Measurements from ENCODE around the gene B3GNT3.
A peak's percentile ranks its signal among the peaks of the same experiment; 100 is the strongest.

Gene B3GNT3

DNA sequence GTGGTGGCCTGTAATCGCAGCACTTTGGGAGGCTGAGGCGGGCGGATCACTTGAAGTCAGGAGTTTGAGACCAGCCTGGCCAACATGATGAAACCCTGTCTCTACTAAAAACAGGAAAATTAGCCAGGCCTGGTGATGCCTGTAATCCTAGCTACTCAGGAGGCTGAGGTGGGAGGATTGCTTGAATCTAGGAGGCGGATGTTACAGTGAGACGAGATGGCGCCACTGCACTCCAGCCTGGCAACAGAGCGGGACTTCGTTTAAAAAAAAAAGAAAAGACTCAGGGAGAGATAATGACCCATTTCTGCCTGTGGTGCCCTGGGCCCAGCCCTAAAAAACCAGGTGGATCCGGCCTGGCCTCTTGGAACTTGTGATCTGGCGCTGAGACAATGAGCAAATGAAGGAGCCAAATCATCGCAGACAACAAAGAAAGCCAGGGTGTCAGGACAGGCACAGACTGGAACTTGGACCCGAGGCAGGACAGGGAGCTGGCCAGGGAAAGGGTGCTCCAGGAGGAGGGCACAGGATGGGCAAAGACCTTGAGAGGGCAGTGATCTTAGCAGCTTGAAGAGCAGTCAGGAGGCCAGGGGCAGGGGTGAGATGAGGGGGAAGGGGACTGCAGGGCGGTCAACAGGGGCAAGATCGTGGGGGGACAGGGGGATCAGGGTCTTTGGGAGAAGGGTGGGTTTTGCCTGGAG, 53.8 kb downstream of the B3GNT3 start:
- TF ChIP-seq, protein P1, sequence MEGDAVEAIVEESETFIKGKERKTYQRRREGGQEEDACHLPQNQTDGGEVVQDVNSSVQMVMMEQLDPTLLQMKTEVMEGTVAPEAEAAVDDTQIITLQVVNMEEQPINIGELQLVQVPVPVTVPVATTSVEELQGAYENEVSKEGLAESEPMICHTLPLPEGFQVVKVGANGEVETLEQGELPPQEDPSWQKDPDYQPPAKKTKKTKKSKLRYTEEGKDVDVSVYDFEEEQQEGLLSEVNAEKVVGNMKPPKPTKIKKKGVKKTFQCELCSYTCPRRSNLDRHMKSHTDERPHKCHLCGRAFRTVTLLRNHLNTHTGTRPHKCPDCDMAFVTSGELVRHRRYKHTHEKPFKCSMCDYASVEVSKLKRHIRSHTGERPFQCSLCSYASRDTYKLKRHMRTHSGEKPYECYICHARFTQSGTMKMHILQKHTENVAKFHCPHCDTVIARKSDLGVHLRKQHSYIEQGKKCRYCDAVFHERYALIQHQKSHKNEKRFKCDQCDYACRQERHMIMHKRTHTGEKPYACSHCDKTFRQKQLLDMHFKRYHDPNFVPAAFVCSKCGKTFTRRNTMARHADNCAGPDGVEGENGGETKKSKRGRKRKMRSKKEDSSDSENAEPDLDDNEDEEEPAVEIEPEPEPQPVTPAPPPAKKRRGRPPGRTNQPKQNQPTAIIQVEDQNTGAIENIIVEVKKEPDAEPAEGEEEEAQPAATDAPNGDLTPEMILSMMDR (conservative IDR thresholded peaks at IDR 0.05): no peak
- no peak overlapping the region for H3K27ac ChIP-seq

DNA sequence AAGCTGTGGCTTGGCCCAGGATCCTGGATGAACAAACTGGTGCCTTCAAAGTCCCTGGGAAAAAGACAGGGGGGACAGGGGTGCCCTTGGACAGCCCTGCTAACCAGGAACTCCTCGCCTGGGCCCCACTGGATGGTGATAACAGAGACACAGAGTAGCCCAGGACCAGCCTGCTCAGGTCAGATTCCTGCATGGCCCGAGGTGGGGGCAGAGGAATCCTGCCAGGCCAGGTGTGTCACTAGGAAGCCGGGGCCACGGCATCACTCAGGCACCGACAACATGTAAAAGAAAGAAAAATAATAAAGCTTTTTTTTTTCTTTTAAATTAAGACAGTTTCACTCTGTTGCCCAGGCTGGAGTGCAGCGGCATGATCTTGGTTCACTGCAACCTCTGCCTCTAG, 59.1 kb downstream of the B3GNT3 start:
- TF ChIP-seq, protein P1 (conservative IDR thresholded peaks at IDR 0.05): no peak
- H3K27ac ChIP-seq: no peak overlapping the region

DNA sequence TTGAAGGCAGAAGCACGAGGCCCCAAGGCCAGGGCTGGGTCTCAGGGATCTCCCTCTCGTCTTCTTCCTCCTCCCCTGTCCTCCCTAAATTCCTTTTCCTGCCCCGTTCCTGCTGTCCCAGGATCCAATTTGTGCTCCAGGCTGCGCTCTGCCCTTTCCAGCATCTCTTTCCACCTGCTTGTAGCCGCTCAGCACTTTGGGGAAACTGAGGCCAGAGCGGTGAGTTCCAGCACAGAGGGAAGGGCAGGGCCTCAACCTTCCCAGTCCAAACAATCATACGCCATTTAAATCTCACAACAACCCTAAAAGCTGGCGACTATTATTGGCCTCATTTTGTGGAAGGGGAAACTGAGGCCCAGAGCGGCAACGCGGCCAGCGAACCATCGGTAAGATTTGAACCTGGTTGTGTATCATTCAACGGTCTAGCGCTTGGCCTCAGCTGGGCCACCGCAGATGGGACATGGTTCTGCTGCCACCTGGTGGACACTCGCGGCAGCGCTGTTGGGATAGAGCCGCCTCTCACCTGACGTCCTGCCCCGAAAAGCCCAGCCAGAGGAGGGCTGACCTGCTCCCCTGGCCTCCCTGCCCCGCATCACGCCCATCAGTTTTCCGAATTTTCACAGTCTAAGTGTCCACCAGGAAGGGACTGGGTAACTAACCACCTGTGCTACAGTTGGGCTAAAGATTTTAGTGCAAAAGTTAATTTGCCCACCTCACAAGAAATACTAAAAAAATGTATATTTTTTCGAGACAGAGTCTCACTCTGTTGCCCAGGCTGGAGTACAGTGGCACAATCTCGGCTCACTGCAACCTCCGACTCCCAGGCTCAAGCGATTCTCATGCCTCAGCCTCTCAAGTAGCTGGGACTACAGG, 60.6 kb downstream of the B3GNT3 start:
- TF ChIP-seq, protein P1 (conservative IDR thresholded peaks at IDR 0.05): peak; percentile 99
- no peak overlapping the region for H3K27ac ChIP-seq

DNA sequence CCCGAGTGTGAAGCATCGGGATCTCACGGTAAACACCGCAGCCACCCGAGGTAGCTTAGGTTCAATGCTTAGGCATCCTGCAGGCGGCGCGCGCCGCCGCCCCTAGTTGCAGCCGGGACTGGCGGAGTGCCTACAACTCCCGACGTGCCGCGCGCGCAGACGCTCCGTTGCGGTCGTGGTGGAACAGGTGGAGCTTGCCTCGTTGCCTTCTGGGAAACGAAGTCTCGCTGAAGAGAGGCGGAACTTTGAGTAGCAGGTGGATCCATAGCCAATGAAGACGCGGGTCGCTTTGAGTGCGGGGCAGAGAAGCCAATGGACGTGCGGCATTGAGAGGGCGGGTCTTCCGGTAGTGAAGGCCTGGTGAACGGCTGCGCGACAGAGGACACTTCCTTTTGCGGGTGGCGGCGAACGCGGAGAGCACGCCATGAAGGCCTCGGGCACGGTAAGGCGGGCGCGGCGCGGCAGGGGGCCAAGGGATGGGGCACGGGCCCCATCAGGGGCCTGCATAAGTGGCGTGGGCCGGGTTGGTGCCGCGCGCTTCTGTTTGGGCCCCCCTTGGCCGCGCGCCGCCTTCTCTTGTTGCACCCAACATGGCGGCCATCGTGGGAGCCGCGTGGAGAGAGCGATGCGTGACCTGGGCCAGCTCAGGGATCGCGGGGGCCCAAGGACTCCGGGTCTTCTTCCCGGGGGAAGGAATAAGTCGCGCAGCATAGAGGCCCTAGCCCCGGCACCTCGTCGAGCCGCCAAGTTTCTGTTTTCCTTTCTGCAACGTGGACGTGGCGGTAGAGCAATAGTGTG, 64.8 kb downstream of the B3GNT3 start, which contains the start of gene RPL18A:
TSS of gene RPL18A (plus strand) at position 378 of the 798 bp plus-strand sequence. CDS start at position 425, 47 bp downstream.
- H3K27ac ChIP-seq: peak within 1 kb of the TSS; percentile 98
- TF ChIP-seq, protein P1 (conservative IDR thresholded peaks at IDR 0.05): peak; percentile 97

DNA sequence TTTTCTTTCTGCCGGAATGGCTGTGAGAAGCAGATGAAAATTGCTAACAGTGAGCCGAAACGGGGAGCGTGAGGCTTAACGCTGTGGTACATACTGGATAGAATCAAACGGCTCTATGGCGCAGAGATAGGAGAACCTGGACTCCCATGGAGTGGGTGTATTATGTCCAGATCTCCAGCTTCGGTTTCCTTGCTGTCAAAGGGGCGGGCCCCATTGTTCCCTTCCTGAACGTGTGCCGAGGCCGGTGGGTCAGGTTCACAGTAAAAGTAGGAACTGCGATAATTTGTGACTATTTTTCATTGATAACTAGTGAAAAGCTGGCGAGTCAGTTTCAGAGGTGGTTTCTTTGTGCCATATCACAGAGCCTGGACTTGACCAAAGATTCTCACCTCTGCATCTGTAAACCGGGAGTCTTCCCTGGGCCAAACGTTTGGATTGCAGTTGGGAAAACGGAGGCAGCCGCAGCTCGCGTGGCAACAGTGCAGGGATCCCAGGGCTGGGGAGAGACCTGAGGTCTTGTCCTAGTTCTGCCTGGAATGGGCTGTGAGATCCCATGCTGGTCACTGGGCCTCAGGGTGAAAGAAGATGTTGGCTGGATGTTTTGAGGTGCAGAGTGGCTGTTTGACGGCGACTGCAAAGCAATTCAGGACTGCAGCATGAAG, 65.5 kb downstream of the B3GNT3 start:
- peak overlapping the region; percentile 98 for H3K27ac ChIP-seq
- TF ChIP-seq, protein P1 (conservative IDR thresholded peaks at IDR 0.05): no peak

DNA sequence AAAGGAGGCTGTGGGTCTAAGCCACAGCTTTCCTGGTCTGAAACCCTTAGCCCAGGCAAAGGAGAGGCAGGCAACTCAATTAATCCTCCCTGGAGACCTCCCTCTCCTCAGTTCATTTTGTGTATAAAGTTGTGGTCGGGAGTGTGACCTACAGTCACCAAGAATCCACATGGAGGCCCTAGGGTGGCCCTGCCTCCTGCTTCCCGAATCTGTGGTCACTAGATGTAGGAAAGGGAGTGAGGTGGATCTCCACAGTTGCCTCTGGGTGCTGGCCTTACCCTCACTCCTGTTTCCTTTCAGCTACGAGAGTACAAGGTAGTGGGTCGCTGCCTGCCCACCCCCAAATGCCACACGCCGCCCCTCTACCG, 66.0 kb downstream of the B3GNT3 start:
- H3K27ac ChIP-seq: peak overlapping the region; percentile 98
- TF ChIP-seq, protein P1 (conservative IDR thresholded peaks at IDR 0.05): no peak
